Smooth muscle cell (in vitro differentiated cells): ENCODE results near the gene FHL1. TPM values are rescaled to one million over a fixed set of nuclear protein-coding genes. Genes with fewer than 3 reads are reported as not detected.
A peak's percentile ranks its signal among the peaks of the same experiment; 100 is the strongest.

Experiments used
- DNase-seq: peaks from one replicate; lab custom pipeline; 2025; ENCODE audit not compliant: unreplicated experiment; lab: John Stamatoyannopoulos, UW
- H2AFZ ChIP-seq: fragments of 200-600 bp; sonication (generic); 2 replicates; pipeline ENCODE4 v1.6.0; 2016; ENCODE audit warnings: antibody characterized with exemption, low read depth, mild to moderate bottlenecking
- H3F3A ChIP-seq: fragments of 200-600 bp; sonication (generic); 2 replicates; pipeline ENCODE4 v1.6.0; 2017; ENCODE audit warnings: antibody characterized with exemption, low read depth
- H3K27ac ChIP-seq: fragments of 200-600 bp; sonication (generic); 2 replicates; pipeline ENCODE4 v1.5.1; 2016; ENCODE audit warnings: low read depth, mild to moderate bottlenecking
- H3K27me3 ChIP-seq: fragments of 200-600 bp; sonication (generic); 2 replicates; pipeline ENCODE4 v1.6.1; 2016; ENCODE audit warnings: low read depth, mild to moderate bottlenecking
- H3K36me3 ChIP-seq: fragments of 200-600 bp; sonication (generic); 2 replicates; pipeline ENCODE4 v1.5.1; 2016; ENCODE audit warnings: low read depth
- H3K4me1 ChIP-seq: fragments of 200-600 bp; sonication (generic); 2 replicates; pipeline ENCODE4 v1.5.1; 2016; ENCODE audit warnings: low read depth
- H3K4me2 ChIP-seq: fragments of 200-600 bp; sonication (generic); 2 replicates; pipeline ENCODE4 v1.6.0; 2016; ENCODE audit warnings: mild to moderate bottlenecking
- H3K4me3 ChIP-seq: fragments of 200-600 bp; sonication (generic); 2 replicates; pipeline ENCODE4 v1.5.1; 2016; ENCODE audit warnings: mild to moderate bottlenecking
- H3K79me2 ChIP-seq: fragments of 200-600 bp; sonication (generic); 2 replicates; pipeline ENCODE4 v1.6.0; 2016; ENCODE audit warnings: low read depth, mild to moderate bottlenecking
- H3K9ac ChIP-seq: fragments of 200-600 bp; sonication (generic); 2 replicates; pipeline ENCODE4 v1.6.0; 2016; ENCODE audit warnings: low read depth
- H3K9me3 ChIP-seq: fragments of 200-600 bp; sonication (generic); replicated peaks from 2 replicates; pipeline ENCODE4 v1.5.1; 2016; ENCODE audit warnings: low read depth
- H4K20me1 ChIP-seq: fragments of 200-600 bp; sonication (generic); 2 replicates; pipeline ENCODE4 v1.6.0; 2016; ENCODE audit warnings: low read depth
- WGBS: methylation state at CpG from one replicate; pipeline ENCODE4 v1.1.7; 2016; ENCODE audit warnings: low lambda C conversion rate; 5-methylcytosine and 5-hydroxymethylcytosine counted together
- polyA plus RNA-seq: library from polyadenylated mRNA; unstranded; fragments of >200 nt; fragmentation: Nextera tagmentation; extraction: Ambion mirVana; gene quantifications from 2 replicates; pipeline ENCODE4 v1.2.1, GENCODE V29; 2016
- total RNA-seq: library from RNA; depleted of rRNA; stranded (reverse); fragments of >200 nt; gene quantifications from 2 replicates; pipeline ENCODE4 v1.2.3, GENCODE V29; 2014
- TF ChIP-seq, protein P1 (sequence below): fragments of 200-600 bp; sonication (generic); IDR thresholded peaks from 2 replicates; pipeline ENCODE4 v1.5.1; 2017; ENCODE audit warnings: borderline replicate concordance, mild to moderate bottlenecking, antibody characterized with exemption; ENCODE audit not compliant: insufficient read depth, poor library complexity, severe bottlenecking

FHL1 gene
- total RNA-seq: 98.2 and 103 TPM in 2 replicates
- 57.8 and 76.0 TPM in 2 replicates for polyA plus RNA-seq

DNA sequence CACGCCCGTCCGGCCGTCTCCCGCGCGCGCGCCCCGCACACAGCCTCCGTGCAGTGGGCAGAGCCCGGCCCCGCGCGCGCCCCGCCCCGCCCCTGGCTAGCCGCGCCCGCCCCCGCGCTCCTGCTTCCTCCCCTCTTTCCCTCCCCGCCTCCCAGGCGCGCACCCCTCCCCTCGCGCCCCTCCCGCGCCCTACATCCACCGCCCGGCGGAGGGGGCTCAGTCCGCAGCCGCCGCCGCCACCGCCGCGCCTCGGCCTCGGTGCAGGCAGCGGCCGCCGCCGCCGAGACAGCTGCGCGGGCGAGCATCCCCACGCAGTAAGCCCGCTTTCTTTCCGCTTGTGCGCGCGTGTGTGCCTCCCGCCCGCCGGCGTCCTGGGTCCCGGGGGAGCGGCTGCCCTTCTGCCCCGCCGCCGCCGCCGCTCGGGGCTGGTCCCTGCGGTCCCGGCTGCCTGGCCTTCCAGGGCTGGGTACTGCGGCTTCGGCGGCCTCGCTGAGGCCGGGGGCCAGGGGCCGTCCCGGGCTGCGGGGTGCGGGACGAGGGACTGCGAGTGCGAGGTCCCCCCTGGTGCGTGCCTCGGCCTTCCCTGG, at the start of gene FHL1:
FHL1 (plus strand) TSS at position 219 of the 587 bp plus-strand sequence.
- Histone ChIP-seq H3K4me1 (peaks cover 4% of the 10 kb centered on the region), H3K36me3 (no peaks in the 10 kb centered on the region), H3K4me2 (peak within 1 kb of the TSS; percentile 83), H3K9me3 (no peaks in the 10 kb centered on the region), H3K27me3 (no peaks in the 10 kb centered on the region), H3K27ac (no peak within 1 kb of the TSS), H3K79me2 (peaks cover 23% of the 10 kb centered on the region), H3K9ac (peak within 1 kb of the TSS; percentile 51), H2AFZ (peak within 1 kb of the TSS; percentile 42), H3K4me3 (peak within 1 kb of the TSS; percentile 61), H3F3A (no peaks in the 10 kb centered on the region), H4K20me1 (peaks cover 16% of the 10 kb centered on the region)
- TF ChIP-seq, protein P1, sequence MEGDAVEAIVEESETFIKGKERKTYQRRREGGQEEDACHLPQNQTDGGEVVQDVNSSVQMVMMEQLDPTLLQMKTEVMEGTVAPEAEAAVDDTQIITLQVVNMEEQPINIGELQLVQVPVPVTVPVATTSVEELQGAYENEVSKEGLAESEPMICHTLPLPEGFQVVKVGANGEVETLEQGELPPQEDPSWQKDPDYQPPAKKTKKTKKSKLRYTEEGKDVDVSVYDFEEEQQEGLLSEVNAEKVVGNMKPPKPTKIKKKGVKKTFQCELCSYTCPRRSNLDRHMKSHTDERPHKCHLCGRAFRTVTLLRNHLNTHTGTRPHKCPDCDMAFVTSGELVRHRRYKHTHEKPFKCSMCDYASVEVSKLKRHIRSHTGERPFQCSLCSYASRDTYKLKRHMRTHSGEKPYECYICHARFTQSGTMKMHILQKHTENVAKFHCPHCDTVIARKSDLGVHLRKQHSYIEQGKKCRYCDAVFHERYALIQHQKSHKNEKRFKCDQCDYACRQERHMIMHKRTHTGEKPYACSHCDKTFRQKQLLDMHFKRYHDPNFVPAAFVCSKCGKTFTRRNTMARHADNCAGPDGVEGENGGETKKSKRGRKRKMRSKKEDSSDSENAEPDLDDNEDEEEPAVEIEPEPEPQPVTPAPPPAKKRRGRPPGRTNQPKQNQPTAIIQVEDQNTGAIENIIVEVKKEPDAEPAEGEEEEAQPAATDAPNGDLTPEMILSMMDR: no peak
- WGBS: 36% methylated on average over 37 of the region's 84 CpGs
- peak; percentile 17 for DNase-seq

- H3K4me3 ChIP-seq: no peak overlapping the region
- no peaks in the 10 kb centered on the region for H3K27me3 ChIP-seq
- no peaks in the 10 kb centered on the region for H3K36me3 ChIP-seq
- no peaks in the 10 kb centered on the region for H3K79me2 ChIP-seq
- H3K4me1 ChIP-seq: no peaks in the 10 kb centered on the region
- TF ChIP-seq, protein P1: no peak
- no peak overlapping the region for H3K4me2 ChIP-seq
- H4K20me1 ChIP-seq: no peaks in the 10 kb centered on the region
- H3K27ac ChIP-seq: no peak overlapping the region
- no peaks in the 10 kb centered on the region for H3K9me3 ChIP-seq
- no peak overlapping the region for H3K9ac ChIP-seq
- H2AFZ ChIP-seq: no peak overlapping the region
- no peak for DNase-seq
- H3F3A ChIP-seq: no peaks in the 10 kb centered on the region
- 83% methylated on average over 43 of the region's 44 CpGs for WGBS
These were observed 49.2 kb upstream of the FHL1 start for GRCh38 chrX:136097871-136098805.

- Histone ChIP-seq H3K4me2 (no peak overlapping the region), H3K4me3 (no peak overlapping the region), H3K79me2 (no peaks in the 10 kb centered on the region), H3K9me3 (no peaks in the 10 kb centered on the region), H4K20me1 (no peaks in the 10 kb centered on the region), H3K27me3 (no peaks in the 10 kb centered on the region), H3K9ac (no peak overlapping the region), H3K4me1 (no peaks in the 10 kb centered on the region), H3K27ac (no peak overlapping the region), H3F3A (no peaks in the 10 kb centered on the region), H2AFZ (no peak overlapping the region), H3K36me3 (no peaks in the 10 kb centered on the region)
- TF ChIP-seq, protein P1: no peak
- no peak for DNase-seq
- 50% methylated on average over 1 of the region's 1 CpG for WGBS
These were observed 42.4 kb upstream of the FHL1 start for GRCh38 chrX:136104936-136105335.
